ENCODE measurements around the gene VANGL2.
A peak's percentile ranks its signal among the peaks of the same experiment; 100 is the strongest.

Gene VANGL2

GRCh38 chr1:160429702-160430535 is 29.6 kb downstream of the VANGL2 start:
- no peak overlapping the region for H3K4me3 ChIP-seq (replicated peaks in 1 of 2; ENCODE audit: low read depth in 2 of 2, low read length in 2 of 2)
- no peak for DNase-seq (ENCODE audit: low read depth in 2 of 2)
- TF ChIP-seq CTCF (IDR thresholded peaks at IDR 0.05; ENCODE audit: low read depth, low read length) = no peak

- no peak overlapping the region for H3K4me3 ChIP-seq (replicated peaks in 1 of 2; ENCODE audit: low read depth in 2 of 2, low read length in 2 of 2)
- no peak for TF ChIP-seq CTCF (IDR thresholded peaks at IDR 0.05; ENCODE audit: low read depth, low read length)
- DNase-seq (ENCODE audit: low read depth in 2 of 2) = no peak
These were observed 30.6 kb downstream of the VANGL2 start for GRCh38 chr1:160431006-160431405.

GRCh38 chr1:160431571-160431970 is 31.2 kb downstream of the VANGL2 start:
- DNase-seq (ENCODE audit: low read depth in 2 of 2) = no peak
- TF ChIP-seq CTCF (IDR thresholded peaks at IDR 0.05; ENCODE audit: low read depth, low read length) = no peak
- H3K4me3 ChIP-seq (replicated peaks in 1 of 2; ENCODE audit: low read depth in 2 of 2, low read length in 2 of 2) = no peak overlapping the region

GRCh38 chr1:160432371-160432786 is 32.0 kb downstream of the VANGL2 start:
- no peak overlapping the region for H3K4me3 ChIP-seq (replicated peaks in 1 of 2; ENCODE audit: low read depth in 2 of 2, low read length in 2 of 2)
- no peak for DNase-seq (ENCODE audit: low read depth in 2 of 2)

GRCh38 chr1:160436966-160437365 is 36.6 kb downstream of the VANGL2 start:
- peak in 1 of 2 donors; percentile 4 for DNase-seq (ENCODE audit: low read depth in 2 of 2)
- TF ChIP-seq CTCF (IDR thresholded peaks at IDR 0.05; ENCODE audit: low read depth, low read length) = no peak
- H3K4me3 ChIP-seq (replicated peaks in 1 of 2; ENCODE audit: low read depth in 2 of 2, low read length in 2 of 2) = no peak overlapping the region

More at GRCh38 chr1:160432371-160432786, 32.0 kb downstream of the VANGL2 start:
- TF ChIP-seq CTCF (IDR thresholded peaks at IDR 0.05; ENCODE audit: low read depth, low read length) = no peak

- no peak overlapping the region for H3K4me3 ChIP-seq (replicated peaks in 1 of 2; ENCODE audit: low read depth in 2 of 2, low read length in 2 of 2)
- no peak for DNase-seq (ENCODE audit: low read depth in 2 of 2)
- TF ChIP-seq CTCF (IDR thresholded peaks at IDR 0.05; ENCODE audit: low read depth, low read length) = no peak
These were observed 37.3 kb downstream of the VANGL2 start for GRCh38 chr1:160437432-160438316.

All from cardiac fibroblast (primary cell).